ENCODE data around the gene PIH1D1.
A peak's percentile ranks its signal among the peaks of the same experiment; 100 is the strongest.

PIH1D1 gene

GRCh38 chr19:49451430-49452181 is at the start of gene PIH1D1:
Gene PIH1D1 (minus strand): TSS chr19:49451814. CDS start chr19:49451574, 240 bp downstream.
- DNase-seq (ENCODE audit: low read depth in 2 of 2) = peak; percentile 87 to 95

- no peak for DNase-seq (ENCODE audit: low read depth in 2 of 2)
Observed at GRCh38 chr19:49499030-49499670, 47.5 kb upstream of the PIH1D1 start.

- DNase-seq (ENCODE audit: low read depth in 2 of 2) = no peak
Observed at GRCh38 chr19:49498475-49498874, 46.9 kb upstream of the PIH1D1 start.

- DNase-seq (ENCODE audit: low read depth in 2 of 2) = no peak
Observed at GRCh38 chr19:49497789-49498103, 46.1 kb upstream of the PIH1D1 start.

- DNase-seq (ENCODE audit: low read depth in 2 of 2) = peak in 1 of 2 experiments; percentile 62
Observed at GRCh38 chr19:49497047-49497788, 45.6 kb upstream of the PIH1D1 start.

- no peak for DNase-seq (ENCODE audit: low read depth in 2 of 2)
Observed at GRCh38 chr19:49496574-49497008, 45.0 kb upstream of the PIH1D1 start.

- DNase-seq (ENCODE audit: low read depth in 2 of 2) = no peak
Observed at GRCh38 chr19:49492573-49493405, 41.2 kb upstream of the PIH1D1 start.

- no peak for DNase-seq (ENCODE audit: low read depth in 2 of 2)
Observed at GRCh38 chr19:49491804-49492572, 40.4 kb upstream of the PIH1D1 start.

- DNase-seq (ENCODE audit: low read depth in 2 of 2) = no peak
Observed at GRCh38 chr19:49491030-49491803, 39.6 kb upstream of the PIH1D1 start.

GRCh38 chr19:49490287-49491029 is 38.8 kb upstream of the PIH1D1 start:
- no peak for DNase-seq (ENCODE audit: low read depth in 2 of 2)

- no peak for DNase-seq (ENCODE audit: low read depth in 2 of 2)
Observed at GRCh38 chr19:49489601-49490167, 38.1 kb upstream of the PIH1D1 start.

- no peak for DNase-seq (ENCODE audit: low read depth in 2 of 2)
Observed at GRCh38 chr19:49488863-49489537, 37.4 kb upstream of the PIH1D1 start.

- no peak for DNase-seq (ENCODE audit: low read depth in 2 of 2)
Observed at GRCh38 chr19:49488046-49488862, 36.6 kb upstream of the PIH1D1 start.

GRCh38 chr19:49487277-49488045 is 35.8 kb upstream of the PIH1D1 start, which contains the start of gene RPL13A:
Gene RPL13A (plus strand): TSS chr19:49487608. CDS start chr19:49487630, 22 bp downstream.
- DNase-seq (ENCODE audit: low read depth in 2 of 2) = peak; percentile 99 to 100

- no peak for DNase-seq (ENCODE audit: low read depth in 2 of 2)
Observed at GRCh38 chr19:49486710-49487276, 35.2 kb upstream of the PIH1D1 start.

GRCh38 chr19:49486232-49486631 is 34.6 kb upstream of the PIH1D1 start:
- no peak for DNase-seq (ENCODE audit: low read depth in 2 of 2)

Measured in stimulated activated CD4-positive, alpha-beta T cell treated with anti-CD3 and anti-CD28 coated beads, Interleukin-12 subunit alpha, Interleukin-12 subunit beta, amount 100 ng/mL, for 24 hours (primary cell).